K562 (cell line): ENCODE results near the gene PDE11A. TPM values are rescaled to one million over a fixed set of nuclear protein-coding genes. Genes with fewer than 3 reads are reported as not detected.
A peak's percentile ranks its signal among the peaks of the same experiment; 100 is the strongest.

Source experiments
- BRD4 ChIP-seq: fragments of 200-600 bp; sonication (generic); IDR thresholded peaks from 2 replicates; pipeline ENCODE4 v1.6.1; 2017; ENCODE audit warnings: inconsistent platforms
- DMBX1 ChIP-seq: fragments of 250-450 bp; sonication (Bioruptor Pico); IDR thresholded peaks from 2 replicates; pipeline ENCODE4 v1.8.0; 2022; ENCODE audit warnings: inconsistent platforms, mild to moderate bottlenecking, moderate library complexity, borderline replicate concordance
- DPF2 ChIP-seq: fragments of 450-650 bp; IDR thresholded peaks from 2 replicates; pipeline ENCODE4 v1.6.1; 2016
- ESRRB ChIP-seq: fragments of 250-450 bp; sonication (Bioruptor Pico); IDR thresholded peaks from 2 replicates; pipeline ENCODE4 v1.5.0; 2020; ENCODE audit warnings: mild to moderate bottlenecking, moderate library complexity, borderline replicate concordance
- EZH2 ChIP-seq: IDR thresholded peaks from 2 replicates; pipeline ENCODE4 v1.6.1; 2012; ENCODE audit warnings: low read depth, mild to moderate bottlenecking, inconsistent platforms, low read length, borderline replicate concordance
- HINFP ChIP-seq: fragments of 450-650 bp; conservative IDR thresholded peaks from 2 replicates; pipeline ENCODE4 v1.6.1; 2016; ENCODE audit warnings: missing genetic modification characterization, low read depth, mild to moderate bottlenecking, control low read depth, missing compliant biosample characterization
- NCOA1 ChIP-seq: fragments of 450-650 bp; IDR thresholded peaks from 2 replicates; pipeline ENCODE4 v1.6.1; 2016; ENCODE audit warnings: low read depth
- NCOA6 ChIP-seq: fragments of 450-650 bp; IDR thresholded peaks from 2 replicates; pipeline ENCODE4 v1.6.1; 2017; ENCODE audit warnings: mild to moderate bottlenecking
- NEUROD1 ChIP-seq: fragments of 150-350 bp; IDR thresholded peaks from 2 replicates; pipeline ENCODE4 v1.6.1; 2014; ENCODE audit warnings: borderline replicate concordance, low read length, low read depth; ENCODE audit not compliant: partially characterized antibody
- NFIC ChIP-seq: fragments of 450-650 bp; IDR thresholded peaks from 2 replicates; pipeline ENCODE4 v1.6.1; 2017; ENCODE audit warnings: mild to moderate bottlenecking, inconsistent platforms
- PTTG1 ChIP-seq: fragments of 450-650 bp; IDR thresholded peaks from 2 replicates; pipeline ENCODE4 v1.6.1; 2016; ENCODE audit warnings: low read depth, mild to moderate bottlenecking, missing genetic modification characterization, missing compliant biosample characterization
- RNF2 ChIP-seq: sonication (generic); IDR thresholded peaks from 2 replicates; pipeline ENCODE4 v1.6.1; 2016
- RUNX1 ChIP-seq: sonication (generic); IDR thresholded peaks from 2 replicates; pipeline ENCODE4 v1.6.1; 2016; ENCODE audit warnings: antibody characterized with exemption, low read depth
- TEAD1 ChIP-seq, 2 experiments: fragments of 450-650 bp in 1 of 2; sonication (generic) in 1 of 2; formaldehyde crosslinking; IDR thresholded peaks; 2 replicates each; pipeline versions ENCODE4 v1.4.0 to v1.8.0; 2020 to 2022; ENCODE audit warnings: mild to moderate bottlenecking in 2 of 2, missing genetic modification reagents in 1 of 2
- ZNF175 ChIP-seq: fragments of 200-800 bp; sonication (Bioruptor generic); IDR thresholded peaks from 2 replicates; pipeline ENCODE4 v1.6.1; 2016; ENCODE audit warnings: low read depth, mild to moderate bottlenecking, missing genetic modification characterization, missing compliant biosample characterization
- ZNF699 ChIP-seq: fragments of 250-450 bp; sonication (Bioruptor Pico); IDR thresholded peaks from 2 replicates; pipeline ENCODE4 v1.8.0; 2021; ENCODE audit warnings: mild to moderate bottlenecking, moderate library complexity; ENCODE audit not compliant: insufficient replicate concordance
- polyA plus RNA-seq, 8 experiments: library from polyadenylated mRNA; depleted of rRNA in 4 of 8; stranded (reverse) in 5 of 8; unstranded in 3 of 8; fragments of >200 nt; fragmentation: Nextera tagmentation in 2 of 8; fragmentation: Illumina TruSeq in 1 of 8; extraction: Ambion mirVana in 2 of 8; extraction: Trizol in 1 of 8; gene quantifications; 2 replicates each; pipeline versions ENCODE4 v1.2.1 to v1.2.3, GENCODE V29; 2011 to 2014; ENCODE audit warnings: inconsistent platforms in 1 of 8, missing spikeins in 1 of 8
- total RNA-seq, 7 experiments: library from RNA; depleted of rRNA in 6 of 7; stranded (reverse); fragments of >200 nt in 6 of 7; fragmentation: Illumina TruSeq in 2 of 7; extraction: Trizol in 2 of 7; gene quantifications; 2 replicates each; pipeline versions ENCODE4 v1.2.1 to v1.2.3, GENCODE V29; 2011 to 2021; ENCODE audit warnings: low replicate concordance in 1 of 7
- TF ChIP-seq, protein P1 (sequence below), 3 experiments: fragments of 200-800 bp in 1 of 3; sonication (Bioruptor generic) in 1 of 3; sonication (generic) in 1 of 3; formaldehyde crosslinking in 1 of 3; IDR thresholded peaks; 2 replicates each; pipeline versions ENCODE4 v1.6.1 to v1.8.0; 2016 to 2022; ENCODE audit warnings: mild to moderate bottlenecking in 2 of 3, missing compliant biosample characterization in 2 of 3, missing genetic modification characterization in 2 of 3, missing genetic modification reagents in 1 of 3

The PDE11A gene
- total and polyA plus RNA-seq, 9 of the 15 experiments (the other 6 are each of a cell fraction or from before 2014, with no cell fraction given): 3.2 to 22.1 (median 5.7) TPM

GRCh38 chr2:177727577-177728398 is 344.8 kb downstream of the PDE11A start (continued):
- TF ChIP-seq ZNF699 (CRISPR knock-in tag) (no peak), HINFP (tag) (peak; percentile 11; the same call in 1 of the 2 replicates), RNF2 (peak; percentile 99), DPF2 (peak; percentile 85), RUNX1 (peak; percentile 34; the same call in 1 of the 2 replicates), EZH2 (no peak), ZNF175 (peak; percentile 79), TEAD1 (CRISPR knock-in tag; IDR thresholded peaks at IDR 0.05) (peak in 1 of 2 experiments; percentile 26; a peak in 1 of 4 replicates), NFIC (no peak; the same call in 1 of the 2 replicates), ESRRB (CRISPR knock-in tag) (no peak), DMBX1 (CRISPR knock-in tag) (peak; percentile 44; the same call in 1 of the 2 replicates), NCOA6 (no peak), NEUROD1 (peak; percentile 22), NCOA1 (peak; percentile 44; the same call in 1 of the 2 replicates), PTTG1 (tag) (0 out of 2 replicates have a peak, but pooled peaks have one; percentile 26), BRD4 (peak; percentile 58; the same call in 1 of the 2 replicates)
- TF ChIP-seq, protein P1, sequence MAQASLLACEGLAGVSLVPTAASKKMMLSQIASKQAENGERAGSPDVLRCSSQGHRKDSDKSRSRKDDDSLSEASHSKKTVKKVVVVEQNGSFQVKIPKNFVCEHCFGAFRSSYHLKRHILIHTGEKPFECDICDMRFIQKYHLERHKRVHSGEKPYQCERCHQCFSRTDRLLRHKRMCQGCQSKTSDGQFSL (CRISPR knock-in tag; IDR thresholded peaks at IDR 0.05): no peak
- TF ChIP-seq, protein P1 (tag; IDR thresholded peaks at IDR 0.05): peak in 1 of 2 experiments; percentile 43; a peak in 2 of 4 replicates
